ENCODE results near the gene DCT. TPM values are rescaled to one million over a fixed set of nuclear protein-coding genes. Genes with fewer than 3 reads are reported as not detected.

DCT gene
- total and polyA plus RNA-seq, 2 donors (not counting 1 experiment from before 2014, with no cell fraction given): 0.17 TPM; not detected in 1

- H3K4me2 ChIP-seq (ENCODE audit: extremely low read depth, insufficient read depth, low read length): no peak overlapping the region
- TF ChIP-seq CTCF (conservative IDR thresholded peaks at IDR 0.05 in 1 of 2, IDR thresholded peaks at IDR 0.05 in 1 of 2; ENCODE audit: low read depth in 1 of 2, low read length in 2 of 2) (no peak), EZH2 (IDR thresholded peaks at IDR 0.05; ENCODE audit: low read length, missing control alignments) (no peak)
Observed at GRCh38 chr13:94395860-94396259, 83.6 kb downstream of the DCT start.

GRCh38 chr13:94394723-94395122 is 84.8 kb downstream of the DCT start:
- peak in 1 of 2 donors; percentile 40 for DNase-seq (ENCODE audit: low read depth in 2 of 2)
- Histone ChIP-seq H3K4me3 (replicated peaks in 1 of 4; ENCODE audit: control extremely low read depth in 1 of 4, insufficient read depth in 1 of 4, low read depth in 3 of 4, low read length in 4 of 4) (no peak overlapping the region), H2AFZ (ENCODE audit: low read length) (no peak overlapping the region), H3K4me1 (ENCODE audit: control insufficient read depth, extremely low read depth, insufficient read depth, low read length) (no peaks in the 10 kb centered on the region), H3K27ac (ENCODE audit: insufficient read depth, low read length) (no peak overlapping the region), H3K36me3 (ENCODE audit: control insufficient read depth, insufficient read depth, low read length) (no peaks in the 10 kb centered on the region), H3K9ac (ENCODE audit: insufficient read depth, low read length) (no peak overlapping the region), H3K4me2 (ENCODE audit: extremely low read depth, insufficient read depth, low read length) (no peak overlapping the region), H3K27me3 (ENCODE audit: control insufficient read depth, insufficient read depth, low read length) (no peaks in the 10 kb centered on the region), H3K9me3 (ENCODE audit: control insufficient read depth, insufficient read depth, low read depth, low read length) (no peaks in the 10 kb centered on the region), H3K79me2 (ENCODE audit: control insufficient read depth, insufficient read depth, low read length) (no peaks in the 10 kb centered on the region), H4K20me1 (ENCODE audit: control insufficient read depth, extremely low read depth, insufficient read depth, low read length) (no peaks in the 10 kb centered on the region)
- TF ChIP-seq CTCF (conservative IDR thresholded peaks at IDR 0.05 in 1 of 2, IDR thresholded peaks at IDR 0.05 in 1 of 2; ENCODE audit: low read depth in 1 of 2, low read length in 2 of 2) (no peak), EZH2 (IDR thresholded peaks at IDR 0.05; ENCODE audit: low read length, missing control alignments) (no peak)

More at GRCh38 chr13:94395860-94396259, 83.6 kb downstream of the DCT start:
- no peaks in the 10 kb centered on the region for H3K36me3 ChIP-seq (ENCODE audit: control insufficient read depth, insufficient read depth, low read length)
- no peak for DNase-seq (ENCODE audit: low read depth in 2 of 2)
- H3K4me1 ChIP-seq (ENCODE audit: control insufficient read depth, extremely low read depth, insufficient read depth, low read length): no peaks in the 10 kb centered on the region
- no peaks in the 10 kb centered on the region for H4K20me1 ChIP-seq (ENCODE audit: control insufficient read depth, extremely low read depth, insufficient read depth, low read length)
- H3K79me2 ChIP-seq (ENCODE audit: control insufficient read depth, insufficient read depth, low read length): no peaks in the 10 kb centered on the region
- no peak overlapping the region for H3K27ac ChIP-seq (ENCODE audit: insufficient read depth, low read length)
- H3K9me3 ChIP-seq (ENCODE audit: control insufficient read depth, insufficient read depth, low read depth, low read length): no peaks in the 10 kb centered on the region
- H3K4me3 ChIP-seq (replicated peaks in 1 of 4; ENCODE audit: control extremely low read depth in 1 of 4, insufficient read depth in 1 of 4, low read depth in 3 of 4, low read length in 4 of 4): no peak overlapping the region
- H2AFZ ChIP-seq (ENCODE audit: low read length): no peak overlapping the region
- no peak overlapping the region for H3K9ac ChIP-seq (ENCODE audit: insufficient read depth, low read length)
- no peaks in the 10 kb centered on the region for H3K27me3 ChIP-seq (ENCODE audit: control insufficient read depth, insufficient read depth, low read length)

- Histone ChIP-seq H3K4me2 (ENCODE audit: extremely low read depth, insufficient read depth, low read length) (no peak overlapping the region), H3K36me3 (ENCODE audit: control insufficient read depth, insufficient read depth, low read length) (no peaks in the 10 kb centered on the region), H3K79me2 (ENCODE audit: control insufficient read depth, insufficient read depth, low read length) (no peaks in the 10 kb centered on the region), H3K4me3 (replicated peaks in 1 of 4; ENCODE audit: control extremely low read depth in 1 of 4, insufficient read depth in 1 of 4, low read depth in 3 of 4, low read length in 4 of 4) (no peak overlapping the region), H4K20me1 (ENCODE audit: control insufficient read depth, extremely low read depth, insufficient read depth, low read length) (no peaks in the 10 kb centered on the region), H3K27me3 (ENCODE audit: control insufficient read depth, insufficient read depth, low read length) (no peaks in the 10 kb centered on the region), H3K9me3 (ENCODE audit: control insufficient read depth, insufficient read depth, low read depth, low read length) (no peaks in the 10 kb centered on the region), H2AFZ (ENCODE audit: low read length) (no peak overlapping the region), H3K9ac (ENCODE audit: insufficient read depth, low read length) (no peak overlapping the region), H3K27ac (ENCODE audit: insufficient read depth, low read length) (no peak overlapping the region), H3K4me1 (ENCODE audit: control insufficient read depth, extremely low read depth, insufficient read depth, low read length) (no peaks in the 10 kb centered on the region)
- TF ChIP-seq CTCF (conservative IDR thresholded peaks at IDR 0.05 in 1 of 2, IDR thresholded peaks at IDR 0.05 in 1 of 2; ENCODE audit: low read depth in 1 of 2, low read length in 2 of 2) (no peak), EZH2 (IDR thresholded peaks at IDR 0.05; ENCODE audit: low read length, missing control alignments) (no peak)
- peak in 1 of 2 donors; percentile 75 for DNase-seq (ENCODE audit: low read depth in 2 of 2)
Observed at GRCh38 chr13:94390881-94391280, 88.6 kb downstream of the DCT start.
